ENCODE measurements around the gene EDIL3. TPM values are rescaled to one million over a fixed set of nuclear protein-coding genes. Genes with fewer than 3 reads are reported as not detected.
"Not testable (repeated sequence)": the region's sequence is repeated elsewhere in the genome, so short reads cannot be mapped to it uniquely, and the experiment has no call there.

EDIL3 gene
- total RNA-seq, 2 experiments from 2014 or later: not detected

DNA sequence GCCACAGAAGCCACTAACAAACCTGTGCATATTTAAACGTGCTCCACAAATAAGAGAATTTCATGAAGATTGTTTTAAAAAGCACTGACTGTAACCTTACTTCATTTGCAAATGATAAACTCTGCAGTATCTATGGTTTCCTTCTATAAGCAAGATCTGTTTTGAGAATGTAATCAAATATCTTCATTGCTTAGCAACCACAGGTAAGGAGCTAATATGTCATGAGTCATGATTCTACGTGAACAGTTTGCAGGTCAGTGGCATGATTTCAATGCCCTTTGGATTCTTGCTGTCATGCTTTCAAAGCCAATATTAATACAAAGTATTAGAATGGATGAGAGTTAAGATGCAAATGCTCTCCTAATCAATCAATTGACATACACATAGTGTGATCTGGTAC lies 325.0 kb downstream of the EDIL3 start:
- no peaks in the 10 kb centered on the region for H3K9me3 Mint-ChIP-seq (ENCODE audit: insufficient read depth)
- ChIA-PET POLR2A (no interaction called here), CTCF (no interaction called here)
- ATAC-seq (no peak), DNase-seq (no peak)
- no peak overlapping the region for H3K27ac Mint-ChIP-seq
- no peaks in the 10 kb centered on the region for H3K36me3 Mint-ChIP-seq (ENCODE audit: low read depth)
- no peaks in the 10 kb centered on the region for H3K4me1 Mint-ChIP-seq (ENCODE audit: low read depth)
- no peak overlapping the region for H3K4me3 Mint-ChIP-seq
- H3K27me3 Mint-ChIP-seq (ENCODE audit: low read depth): no peaks in the 10 kb centered on the region

DNA sequence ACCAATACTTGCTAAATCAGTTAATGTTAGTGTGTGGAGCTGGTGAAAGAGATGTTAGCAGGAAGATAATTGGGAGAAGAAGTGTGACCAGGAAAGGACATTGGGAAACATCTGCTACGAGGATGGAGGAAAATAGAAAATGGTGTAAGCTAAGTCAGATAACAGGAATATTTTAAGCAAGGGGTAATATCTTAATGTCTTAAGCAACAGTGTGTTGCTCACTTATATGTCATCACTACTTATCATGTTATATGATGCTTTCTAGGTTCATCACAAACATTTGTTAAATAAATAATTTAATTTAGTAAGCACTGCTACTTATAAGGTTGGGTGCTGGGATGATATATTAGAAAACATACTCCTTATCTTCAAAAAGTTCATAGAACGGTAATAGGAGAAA lies 326.1 kb downstream of the EDIL3 start:
- H3K36me3 Mint-ChIP-seq (ENCODE audit: low read depth): no peaks in the 10 kb centered on the region
- ATAC-seq (no peak), DNase-seq (no peak)
- no peaks in the 10 kb centered on the region for H3K4me1 Mint-ChIP-seq (ENCODE audit: low read depth)
- no peak overlapping the region for H3K27ac Mint-ChIP-seq
- H3K27me3 Mint-ChIP-seq (ENCODE audit: low read depth): no peaks in the 10 kb centered on the region
- CTCF ChIA-PET: no interaction called here
- no peak overlapping the region for H3K4me3 Mint-ChIP-seq
- POLR2A ChIA-PET: no interaction called here
- H3K9me3 Mint-ChIP-seq (ENCODE audit: insufficient read depth): no peaks in the 10 kb centered on the region

DNA sequence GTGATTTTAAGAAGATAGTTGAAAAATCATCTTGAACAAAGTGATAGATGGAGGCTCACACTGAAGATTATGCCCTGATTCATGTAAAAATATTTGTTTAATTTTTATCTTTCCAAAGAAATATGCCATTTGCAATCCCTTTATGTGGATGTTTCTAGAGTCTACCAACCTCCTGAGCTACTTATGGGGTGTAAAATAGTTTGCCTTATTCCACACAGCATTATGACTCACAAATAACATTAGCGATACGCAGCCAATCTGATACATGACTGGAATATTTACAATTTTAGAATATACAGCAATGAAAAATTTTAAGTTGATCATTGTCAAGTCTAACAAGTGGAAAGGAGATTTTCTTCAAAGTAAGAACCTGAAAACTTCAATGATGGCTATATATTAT lies 327.5 kb downstream of the EDIL3 start:
- H3K36me3 Mint-ChIP-seq (ENCODE audit: low read depth): no peaks in the 10 kb centered on the region
- H3K4me1 Mint-ChIP-seq (ENCODE audit: low read depth): no peaks in the 10 kb centered on the region
- no peak overlapping the region for H3K4me3 Mint-ChIP-seq
- POLR2A ChIA-PET: no interaction called here
- DNase-seq (no peak), ATAC-seq (no peak)
- CTCF ChIA-PET: no interaction called here
- H3K27ac Mint-ChIP-seq: no peak overlapping the region
- H3K27me3 Mint-ChIP-seq (ENCODE audit: low read depth): no peaks in the 10 kb centered on the region
- no peaks in the 10 kb centered on the region for H3K9me3 Mint-ChIP-seq (ENCODE audit: insufficient read depth)

DNA sequence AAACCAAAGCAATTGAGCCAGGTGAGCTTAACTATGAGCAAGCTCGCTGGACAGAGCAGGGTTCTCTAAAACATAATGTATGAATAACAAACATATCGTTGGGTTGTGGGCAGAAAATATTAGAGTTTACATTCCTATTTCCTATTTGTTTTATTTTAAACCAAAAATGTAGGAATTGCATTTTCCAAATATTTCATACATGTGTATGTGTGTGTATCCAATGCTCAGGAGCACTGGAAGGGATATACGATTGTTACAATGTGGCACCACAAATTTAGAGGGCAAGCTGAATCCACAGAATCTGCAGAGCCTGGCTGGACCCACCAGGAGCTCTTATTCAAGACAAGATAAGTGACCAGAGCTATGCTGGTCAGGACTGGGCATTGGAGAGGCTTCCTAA lies 338.7 kb downstream of the EDIL3 start:
- Mint-ChIP-seq H3K36me3 (ENCODE audit: low read depth) (no peaks in the 10 kb centered on the region), H3K27ac (no peak overlapping the region), H3K4me1 (ENCODE audit: low read depth) (no peaks in the 10 kb centered on the region), H3K9me3 (ENCODE audit: insufficient read depth) (no peaks in the 10 kb centered on the region), H3K27me3 (ENCODE audit: low read depth) (no peaks in the 10 kb centered on the region), H3K4me3 (no peak overlapping the region)
- ChIA-PET POLR2A (no interaction called here), CTCF (no interaction called here)
- no peak for ATAC-seq
- DNase-seq: no peak

DNA sequence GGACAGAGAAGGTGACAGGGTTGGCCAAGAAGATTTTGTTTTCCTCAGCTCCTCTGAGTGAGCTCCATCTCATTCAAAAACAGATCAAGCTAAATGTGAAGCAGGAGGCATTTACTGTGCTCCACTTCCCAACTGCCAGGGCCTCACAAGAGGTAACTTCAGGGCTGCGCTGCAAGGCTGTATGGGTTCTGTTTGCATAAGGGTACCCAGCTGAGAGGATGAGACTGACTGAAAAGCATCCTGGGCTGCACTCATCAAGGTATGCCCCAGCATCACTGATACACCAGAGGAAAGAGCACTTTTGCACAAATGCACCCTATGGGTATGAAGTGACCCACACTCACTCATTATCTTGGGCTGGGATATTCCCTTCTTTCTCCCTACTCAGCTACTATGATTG lies 347.8 kb downstream of the EDIL3 start:
- CTCF ChIA-PET: no interaction called here
- no peaks in the 10 kb centered on the region for H3K4me1 Mint-ChIP-seq (ENCODE audit: low read depth)
- H3K9me3 Mint-ChIP-seq (ENCODE audit: insufficient read depth): no peaks in the 10 kb centered on the region
- no peak for DNase-seq
- H3K27ac Mint-ChIP-seq: no peak overlapping the region
- no peaks in the 10 kb centered on the region for H3K36me3 Mint-ChIP-seq (ENCODE audit: low read depth)
- POLR2A ChIA-PET: no interaction called here
- no peak overlapping the region for H3K4me3 Mint-ChIP-seq
- no peak for ATAC-seq
- H3K27me3 Mint-ChIP-seq (ENCODE audit: low read depth): no peaks in the 10 kb centered on the region

DNA sequence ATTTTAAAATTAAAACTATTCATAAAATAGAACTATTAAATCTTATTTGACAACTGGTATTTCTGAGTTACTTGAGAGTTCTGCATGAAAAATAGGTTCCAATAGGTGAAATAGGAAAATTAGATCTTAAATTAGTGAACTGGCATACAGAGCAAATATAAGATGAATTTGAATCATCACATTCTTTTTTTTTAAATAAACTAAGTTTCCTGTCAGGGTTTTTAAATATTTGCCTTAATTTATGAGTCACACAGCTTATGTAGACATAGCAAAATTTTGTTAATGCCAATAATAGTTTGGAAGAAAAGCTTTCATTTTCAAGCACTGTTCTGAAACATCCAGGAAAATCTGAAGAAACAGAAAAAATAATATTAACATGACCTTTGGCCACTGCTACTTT lies 352.4 kb downstream of the EDIL3 start:
- POLR2A ChIA-PET: no interaction called here
- peaks cover 5% of the 10 kb centered on the region for H3K9me3 Mint-ChIP-seq (ENCODE audit: insufficient read depth)
- no peaks in the 10 kb centered on the region for H3K4me1 Mint-ChIP-seq (ENCODE audit: low read depth)
- H3K4me3 Mint-ChIP-seq: no peak overlapping the region
- CTCF ChIA-PET: no interaction called here
- ATAC-seq: no peak
- H3K27ac Mint-ChIP-seq: no peak overlapping the region
- no peak for DNase-seq
- H3K27me3 Mint-ChIP-seq (ENCODE audit: low read depth): no peaks in the 10 kb centered on the region
- H3K36me3 Mint-ChIP-seq (ENCODE audit: low read depth): no peaks in the 10 kb centered on the region

DNA sequence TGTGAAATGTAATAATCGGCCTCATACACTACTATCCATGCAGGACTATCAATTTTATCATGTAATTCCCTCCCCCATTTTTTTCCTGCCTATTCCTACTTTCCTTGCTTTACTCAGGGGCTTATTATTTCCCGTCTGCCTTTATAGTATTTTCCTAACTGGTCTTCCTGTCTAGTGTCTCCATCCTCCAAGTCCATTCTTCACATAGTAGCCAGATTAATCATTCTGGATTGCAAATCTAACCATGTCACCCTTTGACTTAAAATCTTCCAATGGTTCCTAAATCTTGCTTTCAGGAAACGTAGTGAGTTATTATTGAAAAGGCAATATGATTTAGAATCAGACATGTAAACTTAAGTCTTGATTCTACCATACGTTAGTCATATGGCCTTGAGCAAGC lies 356.6 kb downstream of the EDIL3 start:
- ATAC-seq (no peak), DNase-seq (no peak)
- H3K4me3 Mint-ChIP-seq: no peak overlapping the region
- ChIA-PET CTCF (no interaction called here), POLR2A (no interaction called here)
- no peaks in the 10 kb centered on the region for H3K4me1 Mint-ChIP-seq (ENCODE audit: low read depth)
- peaks cover 5% of the 10 kb centered on the region for H3K9me3 Mint-ChIP-seq (ENCODE audit: insufficient read depth)
- no peaks in the 10 kb centered on the region for H3K27me3 Mint-ChIP-seq (ENCODE audit: low read depth)
- H3K27ac Mint-ChIP-seq: no peak overlapping the region
- H3K36me3 Mint-ChIP-seq (ENCODE audit: low read depth): no peaks in the 10 kb centered on the region

DNA sequence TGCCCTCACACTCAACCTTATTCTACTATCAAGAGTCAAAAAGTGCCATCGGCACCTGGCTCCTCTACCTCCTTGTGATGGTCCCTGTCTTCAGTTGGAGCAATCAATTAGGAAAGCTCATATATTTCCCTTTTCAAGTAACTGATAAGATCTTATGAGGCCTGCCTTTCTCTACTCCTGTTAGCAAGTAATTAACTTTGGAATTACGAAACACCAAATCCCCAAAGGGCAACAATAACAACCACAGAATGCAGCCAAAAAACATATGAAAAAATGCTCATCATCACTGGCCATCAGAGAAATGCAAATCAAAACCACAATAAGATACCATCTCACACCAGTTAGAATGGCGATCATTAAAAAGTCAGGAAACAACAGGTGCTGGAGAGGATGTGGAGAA lies 366.2 kb downstream of the EDIL3 start:
- ATAC-seq; H3K4me1 Mint-ChIP-seq (ENCODE audit: low read depth); H3K27me3 Mint-ChIP-seq (ENCODE audit: low read depth); POLR2A ChIA-PET; H3K36me3 Mint-ChIP-seq (ENCODE audit: low read depth); H3K9me3 Mint-ChIP-seq (ENCODE audit: insufficient read depth); H3K27ac Mint-ChIP-seq; CTCF ChIA-PET; DNase-seq; H3K4me3 Mint-ChIP-seq: not testable (repeated sequence)

DNA sequence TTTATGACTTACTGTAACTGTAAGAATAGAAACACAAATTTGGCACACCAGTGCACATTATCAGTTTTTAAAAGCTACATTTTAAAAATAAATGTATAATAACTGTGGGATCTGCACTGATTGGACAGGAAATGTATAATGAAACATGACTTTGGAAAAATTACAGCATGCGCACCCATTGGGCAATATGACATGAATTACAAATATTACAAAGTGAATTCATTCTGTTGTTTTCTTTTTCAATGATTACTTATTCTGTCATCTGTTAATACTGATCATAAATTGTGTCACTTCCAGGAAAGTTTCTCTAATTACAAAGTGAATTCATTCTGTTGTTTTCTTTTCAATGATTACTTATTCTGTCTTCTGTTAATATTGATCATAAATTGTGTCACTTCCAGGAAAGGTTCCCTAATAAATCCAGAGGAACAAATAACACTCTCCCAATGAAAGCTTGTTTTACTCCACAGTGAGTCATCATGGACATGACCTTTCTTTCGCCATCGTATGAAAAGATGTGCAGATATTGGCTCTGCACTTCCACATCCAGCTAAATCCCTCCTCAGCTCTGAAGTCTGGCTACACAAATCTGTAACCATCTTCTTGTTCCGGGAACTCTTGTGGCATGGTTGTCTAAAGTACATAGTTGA lies 367.0 kb downstream of the EDIL3 start:
- ATAC-seq (no peak), DNase-seq (no peak)
- ChIA-PET POLR2A (no interaction called here), CTCF (no interaction called here)
- no peaks in the 10 kb centered on the region for H3K27me3 Mint-ChIP-seq (ENCODE audit: low read depth)
- no peaks in the 10 kb centered on the region for H3K9me3 Mint-ChIP-seq (ENCODE audit: insufficient read depth)
- no peaks in the 10 kb centered on the region for H3K36me3 Mint-ChIP-seq (ENCODE audit: low read depth)
- no peaks in the 10 kb centered on the region for H3K4me1 Mint-ChIP-seq (ENCODE audit: low read depth)
- no peak overlapping the region for H3K27ac Mint-ChIP-seq
- H3K4me3 Mint-ChIP-seq: no peak overlapping the region

DNA sequence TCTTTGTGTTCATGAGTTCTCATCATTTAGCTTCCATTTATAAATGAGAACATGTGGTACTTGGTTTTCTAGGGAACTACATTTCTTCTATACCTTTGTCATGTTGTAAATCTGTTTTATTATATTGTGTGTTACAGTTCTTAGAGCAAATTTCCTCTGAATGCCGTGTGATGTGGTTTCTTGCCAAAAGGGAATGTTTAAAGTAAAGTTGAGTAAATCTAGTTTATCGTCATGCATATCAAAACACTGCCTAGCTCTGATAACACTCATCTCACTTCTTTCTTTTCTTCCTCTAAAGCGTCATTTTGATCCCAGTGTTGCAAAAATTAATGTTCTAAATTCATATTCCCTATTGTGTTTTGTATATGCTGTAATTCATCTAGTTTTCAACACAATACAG lies 368.6 kb downstream of the EDIL3 start:
- CTCF ChIA-PET: no interaction called here
- Mint-ChIP-seq H3K27me3 (ENCODE audit: low read depth) (no peaks in the 10 kb centered on the region), H3K36me3 (ENCODE audit: low read depth) (no peaks in the 10 kb centered on the region), H3K9me3 (ENCODE audit: insufficient read depth) (no peaks in the 10 kb centered on the region), H3K27ac (no peak overlapping the region), H3K4me3 (no peak overlapping the region), H3K4me1 (ENCODE audit: low read depth) (no peaks in the 10 kb centered on the region)
- POLR2A ChIA-PET: no interaction called here
- ATAC-seq (no peak), DNase-seq (no peak)

DNA sequence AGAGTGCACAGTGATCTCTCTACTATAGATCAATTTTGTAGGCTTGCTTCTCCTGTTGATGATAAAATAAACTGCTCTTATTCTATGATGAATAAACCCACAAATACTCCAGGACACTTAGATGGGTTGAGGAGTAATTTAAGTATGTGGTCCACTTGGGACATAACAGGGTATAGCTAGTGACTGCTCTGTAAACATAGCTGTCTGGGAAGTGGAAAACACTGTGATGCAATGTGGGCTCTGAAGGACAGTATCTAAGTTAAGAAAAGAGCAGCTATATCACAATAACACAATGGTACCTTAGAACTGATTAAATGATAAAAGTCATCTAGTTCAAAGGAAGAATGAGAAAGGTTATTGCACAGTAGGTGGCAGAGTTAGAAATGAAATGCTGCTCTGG lies 369.7 kb downstream of the EDIL3 start:
- ChIA-PET CTCF (no interaction called here), POLR2A (no interaction called here)
- no peaks in the 10 kb centered on the region for H3K36me3 Mint-ChIP-seq (ENCODE audit: low read depth)
- DNase-seq: no peak
- H3K9me3 Mint-ChIP-seq (ENCODE audit: insufficient read depth): no peaks in the 10 kb centered on the region
- H3K27me3 Mint-ChIP-seq (ENCODE audit: low read depth): no peaks in the 10 kb centered on the region
- no peaks in the 10 kb centered on the region for H3K4me1 Mint-ChIP-seq (ENCODE audit: low read depth)
- no peak overlapping the region for H3K27ac Mint-ChIP-seq
- ATAC-seq: no peak
- no peak overlapping the region for H3K4me3 Mint-ChIP-seq

DNA sequence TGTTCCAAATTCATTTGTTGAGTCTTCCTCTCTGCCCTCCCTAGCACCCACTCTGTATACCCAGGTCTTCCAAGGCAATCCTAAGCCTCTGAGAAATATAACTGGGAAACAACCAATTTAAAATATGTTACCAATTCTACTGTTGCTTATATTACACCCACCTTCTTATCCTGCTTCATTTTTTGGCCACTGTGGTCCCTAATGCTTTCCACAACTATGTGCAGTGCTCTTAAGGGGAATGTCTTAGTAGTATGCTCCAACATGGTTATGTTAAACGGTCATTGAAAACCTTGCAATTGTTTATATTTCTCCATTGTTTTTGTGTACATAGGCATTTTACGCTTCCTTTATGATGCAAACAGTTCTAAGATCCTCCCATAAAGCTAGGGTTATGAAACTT lies 390.9 kb downstream of the EDIL3 start:
- H3K27me3 Mint-ChIP-seq (ENCODE audit: low read depth): no peaks in the 10 kb centered on the region
- H3K36me3 Mint-ChIP-seq (ENCODE audit: low read depth): no peaks in the 10 kb centered on the region
- H3K9me3 Mint-ChIP-seq (ENCODE audit: insufficient read depth): peaks cover 5% of the 10 kb centered on the region
- no peaks in the 10 kb centered on the region for H3K4me1 Mint-ChIP-seq (ENCODE audit: low read depth)
- no peak overlapping the region for H3K27ac Mint-ChIP-seq
- H3K4me3 Mint-ChIP-seq: no peak overlapping the region
- POLR2A ChIA-PET: no interaction called here
- CTCF ChIA-PET: no interaction called here
- DNase-seq (no peak), ATAC-seq (no peak)

DNA sequence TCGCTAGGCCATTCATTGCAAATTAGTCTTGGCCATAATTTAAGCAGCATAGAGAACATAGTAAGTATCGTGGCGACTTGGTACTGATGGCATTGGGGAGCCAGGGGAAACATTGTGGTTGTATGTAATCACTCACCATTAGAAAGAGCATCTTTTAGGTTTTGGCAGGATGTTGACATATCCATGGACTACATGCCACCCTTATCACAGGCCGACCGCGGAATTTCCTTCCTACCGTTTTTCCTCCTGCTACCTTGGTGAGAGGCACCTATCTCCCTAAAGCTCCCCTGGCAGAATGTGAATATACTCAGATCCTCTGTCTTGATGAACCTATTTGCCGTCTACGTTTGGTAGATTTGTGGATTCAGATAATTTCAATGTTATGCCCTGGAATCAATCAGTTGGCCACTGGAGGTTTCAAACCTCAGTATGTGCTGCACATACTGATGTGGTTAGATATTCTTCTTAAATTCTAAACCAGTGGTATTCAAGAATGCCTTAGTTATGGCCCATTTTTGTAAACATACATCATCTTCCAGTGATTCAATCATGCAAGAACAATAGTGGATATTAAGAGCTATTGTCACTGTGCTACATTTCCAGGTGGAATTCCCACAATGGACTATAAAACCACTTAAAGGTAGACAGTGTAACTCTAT lies 393.0 kb downstream of the EDIL3 start:
- DNase-seq (no peak), ATAC-seq (no peak)
- POLR2A ChIA-PET: no interaction called here
- Mint-ChIP-seq H3K9me3 (ENCODE audit: insufficient read depth) (no peaks in the 10 kb centered on the region), H3K27me3 (ENCODE audit: low read depth) (no peaks in the 10 kb centered on the region), H3K36me3 (ENCODE audit: low read depth) (no peaks in the 10 kb centered on the region), H3K27ac (no peak overlapping the region), H3K4me3 (no peak overlapping the region), H3K4me1 (ENCODE audit: low read depth) (no peaks in the 10 kb centered on the region)
- CTCF ChIA-PET: no interaction called here

All from activated CD8-positive, alpha-beta T cell treated with anti-CD3 and anti-CD28 coated beads, Interleukin-2, amount 10 ng/mL, durations not matched to agents 7 days and 5 days (primary cell).